Panc1 (cell line): ENCODE measurements around the gene SAT2. TPM values are rescaled to one million over a fixed set of nuclear protein-coding genes. Genes with fewer than 3 reads are reported as not detected.
"Not testable (repeated sequence)": the region's sequence is repeated elsewhere in the genome, so short reads cannot be mapped to it uniquely, and the experiment has no call there.

Source experiments
- ATAC-seq: fragments of 200-7000 bp; cut with Tn5 transposase; 2 replicates; pipeline ENCODE4 v1.9.1; 2020; ENCODE audit warnings: mild to moderate bottlenecking, moderate library complexity
- BruUV-seq: library from RNA; stranded (reverse); fragments of 400-500 nt; replicated peaks from 2 replicates; lab custom pipeline; 2021; lab: Mats Ljungman, UMichigan
- CTCF ChIA-PET: fragments of 300-600 bp; sonication (Branson Sonifier 250); formaldehyde crosslinking; loops from one replicate; lab custom pipeline; 2022; ENCODE audit warnings: antibody characterized with exemption; lab: Charles Lee
- POLR2A ChIA-PET: fragments of 300-600 bp; sonication (Branson Sonifier 250); formaldehyde crosslinking; loops from one replicate; lab custom pipeline; 2022; ENCODE audit warnings: antibody characterized with exemption; lab: Charles Lee
- DNase-seq: peaks from one replicate; pipeline ENCODE4 v3.0.0-alpha.2; 2010; ENCODE audit warnings: low read depth, low spot score
- H3K27ac ChIP-seq: 2 replicates; pipeline ENCODE4 v1.5.1; 2011; ENCODE audit warnings: mild to moderate bottlenecking, low read length, inconsistent platforms
- H3K27me3 ChIP-seq: fragments of 200-500 bp; sonication (Bioruptor generic); 2 replicates; pipeline ENCODE4 v1.6.0; 2014; ENCODE audit warnings: low read length, inconsistent platforms; ENCODE audit not compliant: control insufficient read depth, insufficient read depth
- H3K36me3 ChIP-seq: fragments of 200-500 bp; sonication (Bioruptor generic); 2 replicates; pipeline ENCODE4 v1.5.1; 2014; ENCODE audit warnings: inconsistent platforms, mild to moderate bottlenecking, low read length, moderate library complexity; ENCODE audit not compliant: control insufficient read depth, insufficient read depth
- H3K4me1 ChIP-seq: 2 replicates; pipeline ENCODE4 v1.5.1; 2011; ENCODE audit warnings: inconsistent platforms, mild to moderate bottlenecking, low read length, moderate library complexity; ENCODE audit not compliant: control insufficient read depth, insufficient read depth
- H3K4me3 ChIP-seq, 2 experiments: 2 replicates each; pipeline ENCODE4 v1.5.1; 2011 to 2012; ENCODE audit warnings: low read depth in 2 of 2, low read length in 2 of 2, mild to moderate bottlenecking in 2 of 2, inconsistent platforms in 1 of 2, moderate library complexity in 1 of 2
- H3K9me3 ChIP-seq: fragments of 200-500 bp; sonication (Bioruptor generic); 2 replicates; pipeline ENCODE4 v1.5.1; 2014; ENCODE audit warnings: low read depth, mild to moderate bottlenecking, inconsistent platforms, low read length, moderate library complexity; ENCODE audit not compliant: control insufficient read depth, insufficient read depth
- POLR2AphosphoS5 ChIP-seq: IDR thresholded peaks from 2 replicates; pipeline ENCODE4 v1.6.1; 2012; ENCODE audit warnings: mild to moderate bottlenecking, low read depth, low read length, moderate library complexity
- SIN3A ChIP-seq: IDR thresholded peaks from 2 replicates; pipeline ENCODE4 v1.6.1; 2012; ENCODE audit warnings: low read depth, mild to moderate bottlenecking, low read length, moderate library complexity, borderline replicate concordance; ENCODE audit not compliant: insufficient read depth
- TCF7L2 ChIP-seq: IDR thresholded peaks from 2 replicates; pipeline ENCODE4 v1.6.1; 2011; ENCODE audit warnings: mild to moderate bottlenecking, low read depth, low read length, inconsistent platforms
- in situ Hi-C: cut with HindIII; loops from 2 replicates; pipeline ENCODE4 v1.10.0; 2016; ENCODE audit warnings: low sequenced_read_pairs, low pct_unique_long_range_greater_than_20kb
- intact Hi-C: fragments of 100-400 bp; cut with micrococcal nuclease; formaldehyde crosslinking; loops from one replicate; pipeline ENCODE4 v1.10.0; 2022; ENCODE audit not compliant: unreplicated experiment
- total RNA-seq: library from RNA; stranded (reverse); gene quantifications from one replicate; pipeline ENCODE4 v1.2.1, GENCODE V29; 2021; ENCODE audit not compliant: unreplicated experiment
- TF ChIP-seq, protein P1 (sequence below): fragments of 450-650 bp; IDR thresholded peaks from 2 replicates; pipeline ENCODE4 v1.5.1; 2017; ENCODE audit warnings: mild to moderate bottlenecking
- TF ChIP-seq, protein P2 (sequence below), 2 experiments: IDR thresholded peaks; 2 replicates each; pipeline ENCODE4 v1.6.1; 2011 to 2012; ENCODE audit warnings: low read depth in 2 of 2, control low read depth in 1 of 2, low read length in 1 of 2, mild to moderate bottlenecking in 1 of 2, moderate library complexity in 1 of 2; ENCODE audit not compliant: insufficient read depth in 1 of 2

SAT2 gene
- total RNA-seq, 1 experiment from 2014 or later = 74.8 TPM

GRCh38 chr17:7606280-7606679 is 21.3 kb downstream of the SAT2 start:
- H3K27ac ChIP-seq = no peak overlapping the region
- intact Hi-C loops = no loop called here
- H3K4me3 ChIP-seq = no peak overlapping the region
- in situ Hi-C loops = no loop called here
- H3K27me3 ChIP-seq = no peaks in the 10 kb centered on the region
- H3K4me1 ChIP-seq = no peaks in the 10 kb centered on the region
- BruUV-seq = no TSS peak
- TF ChIP-seq, protein P1, sequence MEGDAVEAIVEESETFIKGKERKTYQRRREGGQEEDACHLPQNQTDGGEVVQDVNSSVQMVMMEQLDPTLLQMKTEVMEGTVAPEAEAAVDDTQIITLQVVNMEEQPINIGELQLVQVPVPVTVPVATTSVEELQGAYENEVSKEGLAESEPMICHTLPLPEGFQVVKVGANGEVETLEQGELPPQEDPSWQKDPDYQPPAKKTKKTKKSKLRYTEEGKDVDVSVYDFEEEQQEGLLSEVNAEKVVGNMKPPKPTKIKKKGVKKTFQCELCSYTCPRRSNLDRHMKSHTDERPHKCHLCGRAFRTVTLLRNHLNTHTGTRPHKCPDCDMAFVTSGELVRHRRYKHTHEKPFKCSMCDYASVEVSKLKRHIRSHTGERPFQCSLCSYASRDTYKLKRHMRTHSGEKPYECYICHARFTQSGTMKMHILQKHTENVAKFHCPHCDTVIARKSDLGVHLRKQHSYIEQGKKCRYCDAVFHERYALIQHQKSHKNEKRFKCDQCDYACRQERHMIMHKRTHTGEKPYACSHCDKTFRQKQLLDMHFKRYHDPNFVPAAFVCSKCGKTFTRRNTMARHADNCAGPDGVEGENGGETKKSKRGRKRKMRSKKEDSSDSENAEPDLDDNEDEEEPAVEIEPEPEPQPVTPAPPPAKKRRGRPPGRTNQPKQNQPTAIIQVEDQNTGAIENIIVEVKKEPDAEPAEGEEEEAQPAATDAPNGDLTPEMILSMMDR = no peak
- TF ChIP-seq TCF7L2 = no peak
- no peak for TF ChIP-seq SIN3A
- TF ChIP-seq POLR2AphosphoS5 = no peak
- H3K36me3 ChIP-seq = peaks cover 4% of the 10 kb centered on the region
- DNase-seq (no peak), ATAC-seq (no peak)
- no peaks in the 10 kb centered on the region for H3K9me3 ChIP-seq
- ChIA-PET CTCF (no interaction called here), POLR2A (no interaction called here)

GRCh38 chr17:7597561-7597960 is 30.1 kb downstream of the SAT2 start:
- DNase-seq, BruUV-seq, H3K4me3 ChIP-seq, CTCF ChIA-PET, POLR2A ChIA-PET, in situ Hi-C loops, ATAC-seq, H3K4me1 ChIP-seq, H3K27me3 ChIP-seq, H3K9me3 ChIP-seq, intact Hi-C loops, H3K27ac ChIP-seq: not testable (repeated sequence)
- H3K36me3 ChIP-seq = peaks cover 10% of the 10 kb centered on the region

GRCh38 chr17:7593296-7593695 is 34.3 kb downstream of the SAT2 start:
- TF ChIP-seq TCF7L2 (no peak), POLR2AphosphoS5 (no peak), SIN3A (no peak)
- TF ChIP-seq, protein P2, sequence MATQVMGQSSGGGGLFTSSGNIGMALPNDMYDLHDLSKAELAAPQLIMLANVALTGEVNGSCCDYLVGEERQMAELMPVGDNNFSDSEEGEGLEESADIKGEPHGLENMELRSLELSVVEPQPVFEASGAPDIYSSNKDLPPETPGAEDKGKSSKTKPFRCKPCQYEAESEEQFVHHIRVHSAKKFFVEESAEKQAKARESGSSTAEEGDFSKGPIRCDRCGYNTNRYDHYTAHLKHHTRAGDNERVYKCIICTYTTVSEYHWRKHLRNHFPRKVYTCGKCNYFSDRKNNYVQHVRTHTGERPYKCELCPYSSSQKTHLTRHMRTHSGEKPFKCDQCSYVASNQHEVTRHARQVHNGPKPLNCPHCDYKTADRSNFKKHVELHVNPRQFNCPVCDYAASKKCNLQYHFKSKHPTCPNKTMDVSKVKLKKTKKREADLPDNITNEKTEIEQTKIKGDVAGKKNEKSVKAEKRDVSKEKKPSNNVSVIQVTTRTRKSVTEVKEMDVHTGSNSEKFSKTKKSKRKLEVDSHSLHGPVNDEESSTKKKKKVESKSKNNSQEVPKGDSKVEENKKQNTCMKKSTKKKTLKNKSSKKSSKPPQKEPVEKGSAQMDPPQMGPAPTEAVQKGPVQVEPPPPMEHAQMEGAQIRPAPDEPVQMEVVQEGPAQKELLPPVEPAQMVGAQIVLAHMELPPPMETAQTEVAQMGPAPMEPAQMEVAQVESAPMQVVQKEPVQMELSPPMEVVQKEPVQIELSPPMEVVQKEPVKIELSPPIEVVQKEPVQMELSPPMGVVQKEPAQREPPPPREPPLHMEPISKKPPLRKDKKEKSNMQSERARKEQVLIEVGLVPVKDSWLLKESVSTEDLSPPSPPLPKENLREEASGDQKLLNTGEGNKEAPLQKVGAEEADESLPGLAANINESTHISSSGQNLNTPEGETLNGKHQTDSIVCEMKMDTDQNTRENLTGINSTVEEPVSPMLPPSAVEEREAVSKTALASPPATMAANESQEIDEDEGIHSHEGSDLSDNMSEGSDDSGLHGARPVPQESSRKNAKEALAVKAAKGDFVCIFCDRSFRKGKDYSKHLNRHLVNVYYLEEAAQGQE (IDR thresholded peaks at IDR 0.05; ENCODE audit: insufficient read depth in 1 of 2, low read depth in 2 of 2, low read length in 1 of 2) = no peak
- TF ChIP-seq, protein P1 = no peak
- H3K36me3 ChIP-seq = peaks cover 15% of the 10 kb centered on the region
- in situ Hi-C loops (no loop called here), intact Hi-C loops (no loop called here)
- ATAC-seq (no peak), DNase-seq (no peak)
- ChIA-PET CTCF (no interaction called here), POLR2A (no interaction called here)
- peaks cover 13% of the 10 kb centered on the region for H3K4me1 ChIP-seq
- no peak overlapping the region for H3K4me3 ChIP-seq
- no TSS peak for BruUV-seq
- H3K9me3 ChIP-seq = no peaks in the 10 kb centered on the region
- H3K27me3 ChIP-seq = no peaks in the 10 kb centered on the region
- no peak overlapping the region for H3K27ac ChIP-seq
